Cardiac muscle cell (in vitro differentiated cells and primary cell): Measurements from ENCODE around the gene PPT1. TPM values are rescaled to one million over a fixed set of nuclear protein-coding genes. Genes with fewer than 3 reads are reported as not detected.
"Not testable (repeated sequence)": the region's sequence is repeated elsewhere in the genome, so short reads cannot be mapped to it uniquely, and the experiment has no call there.

Experiments
- DNase-seq, 2 donors: peaks; one replicate each; pipeline versions ENCODE4 v3.0.0 to v3.0.0-alpha.2; 2010 to 2017; ENCODE audit warnings: low read depth in 1 of 2, low spot score in 1 of 2
- H3K27ac ChIP-seq: fragments of 200-600 bp; sonication (generic); 2 replicates; pipeline ENCODE4 v1.5.1; 2016
- H3K27me3 ChIP-seq: fragments of 200-600 bp; sonication (generic); 2 replicates; pipeline ENCODE4 v1.6.0; 2016; ENCODE audit warnings: control low read depth
- H3K36me3 ChIP-seq: fragments of 200-600 bp; sonication (generic); 2 replicates; pipeline ENCODE4 v1.5.1; 2016; ENCODE audit warnings: control low read depth
- H3K4me1 ChIP-seq: fragments of 200-600 bp; sonication (generic); 2 replicates; pipeline ENCODE4 v1.8.1; 2017; ENCODE audit warnings: low read depth, mild to moderate bottlenecking, mixed run types
- H3K4me3 ChIP-seq: fragments of 200-600 bp; sonication (generic); 2 replicates; pipeline ENCODE4 v1.5.1; 2016; ENCODE audit warnings: mild to moderate bottlenecking
- H3K9me3 ChIP-seq: fragments of 200-600 bp; sonication (generic); 2 replicates; pipeline ENCODE4 v1.5.1; 2017; ENCODE audit warnings: low read depth, mild to moderate bottlenecking, control low read depth
- CTCF ChIP-seq: IDR thresholded peaks from 2 replicates; pipeline ENCODE4 v1.5.1; 2012; ENCODE audit warnings: low read depth, mild to moderate bottlenecking, low read length
- polyA plus RNA-seq: library from polyadenylated mRNA; unstranded; fragments of >200 nt; fragmentation: Nextera tagmentation; extraction: Ambion mirVana; gene quantifications from 2 replicates; pipeline ENCODE4 v1.2.1, GENCODE V29; 2016
- total RNA-seq: library from RNA; depleted of rRNA; stranded (reverse); fragments of >200 nt; gene quantifications from 2 replicates; pipeline ENCODE4 v1.2.3, GENCODE V29; 2016

Gene PPT1
- total and polyA plus RNA-seq, 2 experiments from 2014 or later: 18.5 to 52.0 TPM

- Histone ChIP-seq H3K9me3 (no peaks in the 10 kb centered on the region), H3K27ac (peak overlapping the region; percentile 100), H3K36me3 (no peaks in the 10 kb centered on the region), H3K4me1 (peaks cover 7% of the 10 kb centered on the region), H3K4me3 (peak overlapping the region; percentile 51), H3K27me3 (no peaks in the 10 kb centered on the region)
- TF ChIP-seq CTCF: peak; percentile 12
- peak in 1 of 2 donors; percentile 21 for DNase-seq
Observed at GRCh38 chr1:40039245-40039756, 57.8 kb downstream of the PPT1 start.

- Histone ChIP-seq H3K27ac (peak overlapping the region; percentile 100), H3K27me3 (no peaks in the 10 kb centered on the region), H3K36me3 (no peaks in the 10 kb centered on the region), H3K4me1 (peaks cover 7% of the 10 kb centered on the region), H3K4me3 (no peak overlapping the region), H3K9me3 (no peaks in the 10 kb centered on the region)
- no peak for DNase-seq
- no peak for TF ChIP-seq CTCF
Observed at GRCh38 chr1:40038697-40039096, 58.4 kb downstream of the PPT1 start.

- DNase-seq, H3K4me3 ChIP-seq, H3K27me3 ChIP-seq, H3K27ac ChIP-seq, H3K4me1 ChIP-seq, H3K9me3 ChIP-seq, H3K36me3 ChIP-seq: not testable (repeated sequence)
Observed at GRCh38 chr1:40037254-40037653, 59.8 kb downstream of the PPT1 start.

- peaks cover 7% of the 10 kb centered on the region for H3K4me1 ChIP-seq
- DNase-seq: peak in 1 of 2 donors; percentile 86
- no peaks in the 10 kb centered on the region for H3K9me3 ChIP-seq
- no peaks in the 10 kb centered on the region for H3K27me3 ChIP-seq
- H3K36me3 ChIP-seq: no peaks in the 10 kb centered on the region
- H3K4me3 ChIP-seq: no peak overlapping the region
- no peak overlapping the region for H3K27ac ChIP-seq
- no peak for TF ChIP-seq CTCF
Observed at GRCh38 chr1:40036574-40036973, 60.5 kb downstream of the PPT1 start.

- Histone ChIP-seq H3K27me3 (peaks cover 5% of the 10 kb centered on the region), H3K4me1 (peaks cover 7% of the 10 kb centered on the region), H3K27ac (no peak overlapping the region), H3K9me3 (no peaks in the 10 kb centered on the region), H3K4me3 (no peak overlapping the region), H3K36me3 (no peaks in the 10 kb centered on the region)
- TF ChIP-seq CTCF: no peak
- no peak for DNase-seq
Observed at GRCh38 chr1:40034869-40035268, 62.2 kb downstream of the PPT1 start.

- peak; percentile 66 to 81 for DNase-seq
- no peak overlapping the region for H3K4me3 ChIP-seq
- peaks cover 15% of the 10 kb centered on the region for H3K27me3 ChIP-seq
- no peaks in the 10 kb centered on the region for H3K36me3 ChIP-seq
- peak; percentile 65 for TF ChIP-seq CTCF
- no peak overlapping the region for H3K27ac ChIP-seq
- no peaks in the 10 kb centered on the region for H3K9me3 ChIP-seq
- no peaks in the 10 kb centered on the region for H3K4me1 ChIP-seq
Observed at GRCh38 chr1:40032240-40032891, 64.7 kb downstream of the PPT1 start.
